ENCODE measurements around the gene ILF3. TPM values are rescaled to one million over a fixed set of nuclear protein-coding genes. Genes with fewer than 3 reads are reported as not detected.

The ILF3 gene
- total RNA-seq, 4 donors from 2014 or later: 67.3 to 88.2 (median 76.6) TPM

DNA sequence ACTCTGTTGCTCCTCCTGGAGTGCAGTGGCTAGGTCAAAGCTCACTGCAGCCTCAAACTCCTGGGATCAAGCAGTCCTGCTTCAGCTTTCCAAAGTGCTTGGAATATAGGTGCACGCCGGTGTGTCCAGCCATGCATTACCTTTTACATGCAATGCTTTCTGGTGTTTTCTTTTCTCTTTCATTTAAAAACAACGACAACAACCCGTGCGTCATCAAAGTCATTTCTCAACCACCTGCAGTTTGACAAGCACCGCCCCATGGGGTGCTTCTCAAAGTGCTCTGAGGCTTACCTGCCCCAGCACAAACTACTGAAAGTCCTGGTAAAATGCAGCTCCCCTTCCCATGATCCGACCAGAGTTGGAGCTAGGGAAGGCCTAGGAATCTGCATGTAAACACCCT, 54.1 kb downstream of the ILF3 start:
- no peak for ATAC-seq
- intact Hi-C loops (cut with DNase I; ENCODE audit: low total_unique reads): no loop called here
- no peak overlapping the region for H3K27ac ChIP-seq
- in situ Hi-C loops (cut with MboI; ENCODE audit: low sequenced_read_pairs in 4 of 4): no loop called here
- H3K9me3 ChIP-seq: no peaks in the 10 kb centered on the region
- no peak for DNase-seq
- no peaks in the 10 kb centered on the region for H3K4me1 ChIP-seq
- no peaks in the 10 kb centered on the region for H3K27me3 ChIP-seq
- H3K36me3 ChIP-seq: peaks cover 0 to 34% of the 10 kb centered on the region in 2 donors
- H3K4me3 ChIP-seq: no peak overlapping the region
- no peak for TF ChIP-seq POLR2A (IDR thresholded peaks at IDR 0.05)
- TF ChIP-seq, protein P1, sequence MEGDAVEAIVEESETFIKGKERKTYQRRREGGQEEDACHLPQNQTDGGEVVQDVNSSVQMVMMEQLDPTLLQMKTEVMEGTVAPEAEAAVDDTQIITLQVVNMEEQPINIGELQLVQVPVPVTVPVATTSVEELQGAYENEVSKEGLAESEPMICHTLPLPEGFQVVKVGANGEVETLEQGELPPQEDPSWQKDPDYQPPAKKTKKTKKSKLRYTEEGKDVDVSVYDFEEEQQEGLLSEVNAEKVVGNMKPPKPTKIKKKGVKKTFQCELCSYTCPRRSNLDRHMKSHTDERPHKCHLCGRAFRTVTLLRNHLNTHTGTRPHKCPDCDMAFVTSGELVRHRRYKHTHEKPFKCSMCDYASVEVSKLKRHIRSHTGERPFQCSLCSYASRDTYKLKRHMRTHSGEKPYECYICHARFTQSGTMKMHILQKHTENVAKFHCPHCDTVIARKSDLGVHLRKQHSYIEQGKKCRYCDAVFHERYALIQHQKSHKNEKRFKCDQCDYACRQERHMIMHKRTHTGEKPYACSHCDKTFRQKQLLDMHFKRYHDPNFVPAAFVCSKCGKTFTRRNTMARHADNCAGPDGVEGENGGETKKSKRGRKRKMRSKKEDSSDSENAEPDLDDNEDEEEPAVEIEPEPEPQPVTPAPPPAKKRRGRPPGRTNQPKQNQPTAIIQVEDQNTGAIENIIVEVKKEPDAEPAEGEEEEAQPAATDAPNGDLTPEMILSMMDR (IDR thresholded peaks at IDR 0.05 in 4 of 5, conservative IDR thresholded peaks at IDR 0.05 in 1 of 5): no peak

DNA sequence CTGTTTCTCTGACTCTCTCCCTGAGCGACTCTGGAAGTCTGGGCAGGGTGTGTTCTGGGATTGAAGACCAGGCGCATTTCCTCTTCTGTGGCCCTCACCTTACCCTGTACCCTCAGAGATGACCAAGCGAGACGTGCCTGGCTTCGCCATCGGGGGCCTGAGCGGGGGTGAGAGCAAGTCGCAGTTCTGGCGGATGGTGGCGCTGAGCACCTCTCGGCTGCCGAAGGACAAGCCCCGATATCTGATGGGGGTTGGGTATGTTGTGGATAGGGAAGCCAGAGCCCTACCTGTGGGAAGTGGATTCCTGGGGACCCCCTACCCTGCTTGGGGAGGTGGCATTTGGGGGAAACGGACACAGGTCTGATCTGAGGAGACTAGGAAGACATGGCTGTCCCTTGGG, 57.9 kb downstream of the ILF3 start:
- Histone ChIP-seq H3K27ac (no peak overlapping the region), H3K4me3 (no peak overlapping the region), H3K36me3 (peaks cover 0 to 34% of the 10 kb centered on the region in 2 donors), H3K4me1 (peaks cover 2 to 3% of the 10 kb centered on the region in 2 donors), H3K9me3 (no peaks in the 10 kb centered on the region), H3K27me3 (no peaks in the 10 kb centered on the region)
- intact Hi-C loops (cut with DNase I; ENCODE audit: low total_unique reads): no loop called here
- in situ Hi-C loops (cut with MboI; ENCODE audit: low sequenced_read_pairs in 4 of 4): loop anchor here in 1 of 4 donors (5.0 kb wide), 1 partner anchor 150 kb away; no protein-coding TSS in a partner anchor
- DNase-seq (no peak), ATAC-seq (no peak)
- TF ChIP-seq POLR2A (IDR thresholded peaks at IDR 0.05): no peak
- TF ChIP-seq, protein P1 (IDR thresholded peaks at IDR 0.05 in 4 of 5, conservative IDR thresholded peaks at IDR 0.05 in 1 of 5): no peak

DNA sequence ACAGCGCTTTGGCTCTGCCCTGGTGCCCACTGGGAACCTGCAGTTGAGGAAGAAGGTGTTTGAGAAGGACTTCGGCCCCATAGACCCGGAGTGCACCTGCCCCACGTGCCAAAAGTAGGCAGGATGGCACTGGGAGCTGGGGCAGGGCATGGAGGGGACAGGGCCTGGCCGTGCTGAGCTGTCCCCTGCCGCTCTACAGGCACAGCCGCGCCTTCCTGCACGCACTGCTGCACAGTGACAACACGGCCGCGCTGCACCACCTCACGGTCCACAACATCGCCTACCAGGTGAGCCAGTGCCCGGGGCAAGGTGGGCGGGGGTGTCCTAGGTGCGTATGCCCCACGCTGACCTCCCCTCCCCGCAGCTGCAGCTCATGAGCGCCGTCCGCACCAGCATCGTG, 58.6 kb downstream of the ILF3 start:
- no peaks in the 10 kb centered on the region for H3K9me3 ChIP-seq
- intact Hi-C loops (cut with DNase I; ENCODE audit: low total_unique reads): no loop called here
- no peak for TF ChIP-seq POLR2A (IDR thresholded peaks at IDR 0.05)
- TF ChIP-seq, protein P1 (IDR thresholded peaks at IDR 0.05 in 4 of 5, conservative IDR thresholded peaks at IDR 0.05 in 1 of 5): no peak
- H3K27ac ChIP-seq: no peak overlapping the region
- no peak overlapping the region for H3K4me3 ChIP-seq
- H3K27me3 ChIP-seq: no peaks in the 10 kb centered on the region
- peaks cover 0 to 27% of the 10 kb centered on the region in 2 donors for H3K36me3 ChIP-seq
- ATAC-seq (no peak), DNase-seq (no peak)
- H3K4me1 ChIP-seq: peaks cover 4% of the 10 kb centered on the region in 2 donors
- in situ Hi-C loops (cut with MboI; ENCODE audit: low sequenced_read_pairs in 4 of 4): loop anchor here in 1 of 4 donors (5.0 kb wide), 1 partner anchor 150 kb away; no protein-coding TSS in a partner anchor

DNA sequence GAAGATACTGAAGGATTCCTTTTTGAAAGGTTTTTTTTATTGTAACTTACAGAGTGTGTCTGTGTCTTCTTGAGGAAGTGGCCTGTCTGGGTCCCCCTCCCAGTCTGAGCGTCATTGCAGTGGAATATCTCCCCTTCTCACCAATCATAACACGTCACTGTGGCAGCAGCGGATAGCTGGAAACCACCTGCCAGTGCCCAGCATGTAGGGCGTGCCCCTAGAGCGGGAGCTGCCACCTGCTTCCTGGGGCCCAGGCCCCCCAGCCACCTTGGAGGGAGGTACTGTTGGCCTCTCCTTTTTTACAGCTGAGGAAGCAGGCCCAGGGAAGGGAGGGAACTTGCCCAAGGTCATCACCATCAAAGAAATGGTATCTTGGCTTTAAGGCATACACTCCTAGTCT, 59.2 kb downstream of the ILF3 start:
- Histone ChIP-seq H3K4me3 (no peak overlapping the region), H3K9me3 (no peaks in the 10 kb centered on the region), H3K4me1 (peaks cover 4% of the 10 kb centered on the region in 2 donors), H3K36me3 (peaks cover 0 to 21% of the 10 kb centered on the region in 2 donors), H3K27me3 (no peaks in the 10 kb centered on the region), H3K27ac (no peak overlapping the region)
- TF ChIP-seq POLR2A (IDR thresholded peaks at IDR 0.05): no peak
- TF ChIP-seq, protein P1 (IDR thresholded peaks at IDR 0.05 in 4 of 5, conservative IDR thresholded peaks at IDR 0.05 in 1 of 5): no peak
- ATAC-seq: no peak
- intact Hi-C loops (cut with DNase I; ENCODE audit: low total_unique reads) (no loop called here), in situ Hi-C loops (cut with MboI; ENCODE audit: low sequenced_read_pairs in 4 of 4) (loop anchor here in 1 of 4 donors (5.0 kb wide), 1 partner anchor 149 kb away; no protein-coding TSS in a partner anchor)
- no peak for DNase-seq

DNA sequence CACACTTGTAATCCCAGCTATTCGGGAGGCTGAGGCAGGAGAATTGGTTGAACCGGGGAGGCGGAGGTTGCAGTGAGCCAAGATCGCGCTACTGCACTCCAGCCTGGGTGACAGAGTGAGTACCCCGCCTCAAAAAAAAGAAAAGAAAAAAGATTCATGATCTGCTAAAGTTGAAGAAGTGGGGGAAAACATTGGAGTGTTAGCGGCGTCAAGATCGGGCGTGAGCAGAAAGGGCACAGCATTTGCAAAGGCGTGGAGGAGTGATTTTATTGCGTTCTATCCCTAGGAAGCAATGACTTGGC, 62.9 kb downstream of the ILF3 start:
- TF ChIP-seq, protein P1 (IDR thresholded peaks at IDR 0.05 in 4 of 5, conservative IDR thresholded peaks at IDR 0.05 in 1 of 5): no peak
- TF ChIP-seq POLR2A (IDR thresholded peaks at IDR 0.05): no peak
- H3K36me3 ChIP-seq: peaks cover 0 to 13% of the 10 kb centered on the region in 2 donors
- intact Hi-C loops (cut with DNase I; ENCODE audit: low total_unique reads): loop anchor here (1.0 kb wide), 4 partner anchors 16 to 147 kb away; partner anchors contain the start of gene QTRT1
- in situ Hi-C loops (cut with MboI; ENCODE audit: low sequenced_read_pairs in 4 of 4): loop anchor here in 2 of 4 donors (5.0 kb wide), 2 partner anchors 50 to 150 kb away; no protein-coding TSS in a partner anchor
- H3K27me3 ChIP-seq: no peaks in the 10 kb centered on the region
- H3K4me3 ChIP-seq: peak overlapping the region; percentile 32 to 49 (median 38)
- DNase-seq (no peak), ATAC-seq (no peak)
- no peaks in the 10 kb centered on the region for H3K9me3 ChIP-seq
- H3K27ac ChIP-seq: peak overlapping the region; percentile 17 to 74 (median 59)
- H3K4me1 ChIP-seq: peaks cover 25 to 27% of the 10 kb centered on the region in 2 donors

All from gastrocnemius medialis (tissue), 4 donors.